Trophoblast cell (in vitro differentiated cells and primary cell): ENCODE measurements around the gene TEX10.

Experiments
- DNase-seq, 2 donors: peaks; one replicate each; pipeline ENCODE4 v3.0.0-alpha.2; 2016
- H2AFZ ChIP-seq: 2 replicates; pipeline ENCODE4 v1.6.1; 2013; ENCODE audit warnings: low read length, moderate library complexity, mild to moderate bottlenecking; ENCODE audit not compliant: insufficient read depth, poor library complexity
- H2AK5ac ChIP-seq: 2 replicates; pipeline ENCODE4 v1.6.1; 2013; ENCODE audit warnings: mild to moderate bottlenecking, low read length
- H2BK120ac ChIP-seq: 2 replicates; pipeline ENCODE4 v1.6.1; 2013; ENCODE audit warnings: low read length, mild to moderate bottlenecking, moderate library complexity; ENCODE audit not compliant: insufficient read depth, poor library complexity
- H2BK12ac ChIP-seq: 2 replicates; pipeline ENCODE4 v1.6.1; 2013; ENCODE audit warnings: mild to moderate bottlenecking, low read length, moderate library complexity
- H2BK5ac ChIP-seq: 2 replicates; pipeline ENCODE4 v1.6.1; 2013; ENCODE audit warnings: low read length, low read depth, moderate library complexity, mild to moderate bottlenecking; ENCODE audit not compliant: poor library complexity
- H3K14ac ChIP-seq: 2 replicates; pipeline ENCODE4 v1.6.1; 2013; ENCODE audit warnings: mild to moderate bottlenecking, low read length
- H3K18ac ChIP-seq: 2 replicates; pipeline ENCODE4 v1.6.1; 2013; ENCODE audit warnings: mild to moderate bottlenecking, low read length
- H3K23ac ChIP-seq: 2 replicates; pipeline ENCODE4 v1.6.1; 2013; ENCODE audit warnings: low read length
- H3K27ac ChIP-seq: 2 replicates; pipeline ENCODE4 v1.5.1; 2013; ENCODE audit warnings: low read depth, mild to moderate bottlenecking, inconsistent platforms, low read length, moderate library complexity
- H3K27me3 ChIP-seq: 2 replicates; pipeline ENCODE4 v1.6.1; 2013; ENCODE audit warnings: inconsistent platforms, mild to moderate bottlenecking, low read length, moderate library complexity; ENCODE audit not compliant: insufficient read depth
- H3K36me3 ChIP-seq, 2 experiments: 1 replicate in 1 of 2; 2 replicates in 1 of 2; pipeline ENCODE4 v1.6.1; 2013; ENCODE audit warnings: low read length in 2 of 2, mild to moderate bottlenecking in 2 of 2, moderate library complexity in 1 of 2; ENCODE audit not compliant: insufficient read depth in 2 of 2, control insufficient read depth in 1 of 2
- H3K4ac ChIP-seq: 2 replicates; pipeline ENCODE4 v1.6.1; 2013; ENCODE audit warnings: low read depth, mild to moderate bottlenecking, low read length, moderate library complexity
- H3K4me1 ChIP-seq, 2 experiments: 1 replicate in 1 of 2; 2 replicates in 1 of 2; pipeline ENCODE4 v1.6.1; 2013; ENCODE audit warnings: low read length in 2 of 2, mild to moderate bottlenecking in 2 of 2, moderate library complexity in 1 of 2; ENCODE audit not compliant: insufficient read depth in 2 of 2, control insufficient read depth in 1 of 2
- H3K4me2 ChIP-seq: 2 replicates; pipeline ENCODE4 v1.6.1; 2013; ENCODE audit warnings: inconsistent platforms, mild to moderate bottlenecking, low read length, moderate library complexity
- H3K4me3 ChIP-seq: 2 replicates; pipeline ENCODE4 v1.5.1; 2013; ENCODE audit warnings: mild to moderate bottlenecking, low read depth, low read length, inconsistent platforms
- H3K79me1 ChIP-seq: one replicate; pipeline ENCODE4 v1.6.1; 2013; ENCODE audit warnings: low read length
- H3K79me2 ChIP-seq: 2 replicates; pipeline ENCODE4 v1.6.1; 2013; ENCODE audit warnings: low read length, mild to moderate bottlenecking; ENCODE audit not compliant: control insufficient read depth, insufficient read depth, poor library complexity
- H3K9ac ChIP-seq: 2 replicates; pipeline ENCODE4 v1.6.1; 2013; ENCODE audit warnings: mild to moderate bottlenecking, low read length
- H3K9me3 ChIP-seq: 2 replicates; pipeline ENCODE4 v1.6.1; 2013; ENCODE audit warnings: low read depth, mild to moderate bottlenecking, control low read depth, inconsistent platforms, low read length; ENCODE audit not compliant: insufficient read depth
- H4K12ac ChIP-seq: 2 replicates; pipeline ENCODE4 v1.6.1; 2013; ENCODE audit warnings: low read depth, mild to moderate bottlenecking, low read length, moderate library complexity
- H4K8ac ChIP-seq: 2 replicates; pipeline ENCODE4 v1.6.1; 2013; ENCODE audit warnings: low read depth, mild to moderate bottlenecking, low read length, moderate library complexity
- H4K91ac ChIP-seq: one replicate; pipeline ENCODE4 v1.6.1; 2013; ENCODE audit warnings: low read depth, mild to moderate bottlenecking, low read length, moderate library complexity
- WGBS: extraction: QIAGEN DNeasy Blood & Tissue Kit; methylation state at CpG from one replicate; pipeline ENCODE4 v1.1.7; 2013; ENCODE audit warnings: missing lambda C conversion rate; ENCODE audit not compliant: insufficient read length, insufficient coverage; ENCODE audit errors: extremely low coverage; 5-methylcytosine and 5-hydroxymethylcytosine counted together

TEX10 gene

GRCh38 chr9:100285601-100286000, 67.1 kb downstream of the TEX10 start:
- Histone ChIP-seq H3K14ac (no peak overlapping the region), H2BK5ac (no peak overlapping the region), H4K91ac (no peak overlapping the region), H2AFZ (no peak overlapping the region), H4K8ac (no peak overlapping the region), H3K27me3 (no peaks in the 10 kb centered on the region), H3K4me2 (no peak overlapping the region), H3K79me1 (no peaks in the 10 kb centered on the region), H3K18ac (no peak overlapping the region), H3K36me3 (peaks cover 0 to 10% of the 10 kb centered on the region in 2 experiments), H3K27ac (no peak overlapping the region), H3K79me2 (no peaks in the 10 kb centered on the region), H3K9ac (no peak overlapping the region), H3K4me1 (peaks cover 5 to 8% of the 10 kb centered on the region in 2 experiments), H2BK120ac (no peak overlapping the region), H4K12ac (no peak overlapping the region), H3K9me3 (no peaks in the 10 kb centered on the region), H2BK12ac (no peak overlapping the region), H2AK5ac (no peak overlapping the region), H3K4ac (no peak overlapping the region), H3K4me3 (no peak overlapping the region), H3K23ac (no peak overlapping the region)
- no peak for DNase-seq
- WGBS, result no CpG with 5 or more reads among the region's 7 CpGs

- no peak overlapping the region for H3K4me2 ChIP-seq
Observed at GRCh38 chr9:100285080-100285479, 67.7 kb downstream of the TEX10 start.

GRCh38 chr9:100284247-100284646, 68.5 kb downstream of the TEX10 start:
- Histone ChIP-seq H3K4me2 (no peak overlapping the region), H3K79me1 (no peaks in the 10 kb centered on the region), H3K4me1 (peaks cover 5 to 8% of the 10 kb centered on the region in 2 experiments), H3K27me3 (no peaks in the 10 kb centered on the region), H2AFZ (no peak overlapping the region), H3K4me3 (no peak overlapping the region), H3K36me3 (peaks cover 0 to 10% of the 10 kb centered on the region in 2 experiments), H3K14ac (no peak overlapping the region), H4K8ac (no peak overlapping the region), H3K23ac (no peak overlapping the region), H3K79me2 (no peaks in the 10 kb centered on the region), H3K18ac (peak overlapping the region; percentile 45), H4K91ac (no peak overlapping the region), H2BK12ac (no peak overlapping the region), H2BK5ac (no peak overlapping the region), H3K9me3 (no peaks in the 10 kb centered on the region), H3K9ac (no peak overlapping the region), H2BK120ac (no peak overlapping the region), H3K27ac (no peak overlapping the region), H4K12ac (no peak overlapping the region), H3K4ac (no peak overlapping the region), H2AK5ac (no peak overlapping the region)
- WGBS, result no CpG with 5 or more reads among the region's 7 CpGs
- DNase-seq, result no peak

More at GRCh38 chr9:100285080-100285479, 67.7 kb downstream of the TEX10 start:
- H3K4ac ChIP-seq, result no peak overlapping the region
- H3K4me3 ChIP-seq, result no peak overlapping the region
- H3K23ac ChIP-seq, result no peak overlapping the region
- no peak overlapping the region for H2BK12ac ChIP-seq
- H3K27ac ChIP-seq, result no peak overlapping the region
- no peak overlapping the region for H4K12ac ChIP-seq
- H2BK5ac ChIP-seq, result no peak overlapping the region
- no peaks in the 10 kb centered on the region for H3K27me3 ChIP-seq
- DNase-seq, result no peak
- H3K79me1 ChIP-seq, result no peaks in the 10 kb centered on the region
- peaks cover 0 to 10% of the 10 kb centered on the region in 2 experiments for H3K36me3 ChIP-seq
- H3K4me1 ChIP-seq, result peaks cover 5 to 8% of the 10 kb centered on the region in 2 experiments
- H3K9me3 ChIP-seq, result no peaks in the 10 kb centered on the region
- no peak overlapping the region for H3K18ac ChIP-seq
- H2AFZ ChIP-seq, result no peak overlapping the region
- no peak overlapping the region for H2BK120ac ChIP-seq
- no peak overlapping the region for H3K9ac ChIP-seq
- no peak overlapping the region for H4K8ac ChIP-seq
- H3K14ac ChIP-seq, result no peak overlapping the region
- no peak overlapping the region for H4K91ac ChIP-seq
- no peak overlapping the region for H2AK5ac ChIP-seq
- no peaks in the 10 kb centered on the region for H3K79me2 ChIP-seq

- Histone ChIP-seq H3K79me2 (no peaks in the 10 kb centered on the region), H2BK5ac (no peak overlapping the region), H3K4me1 (peaks cover 5 to 8% of the 10 kb centered on the region in 2 experiments), H3K4ac (no peak overlapping the region), H3K79me1 (no peaks in the 10 kb centered on the region), H3K4me2 (no peak overlapping the region), H3K9ac (no peak overlapping the region), H3K9me3 (no peaks in the 10 kb centered on the region), H3K4me3 (no peak overlapping the region), H3K23ac (no peak overlapping the region), H3K27ac (no peak overlapping the region), H3K18ac (no peak overlapping the region), H2AK5ac (no peak overlapping the region), H3K36me3 (peaks cover 0 to 12% of the 10 kb centered on the region in 2 experiments), H2BK120ac (no peak overlapping the region), H3K27me3 (no peaks in the 10 kb centered on the region), H4K8ac (no peak overlapping the region), H4K91ac (no peak overlapping the region), H2AFZ (no peak overlapping the region), H2BK12ac (no peak overlapping the region), H4K12ac (no peak overlapping the region), H3K14ac (no peak overlapping the region)
- no CpG with 5 or more reads among the region's 4 CpGs for WGBS
- no peak for DNase-seq
Observed at GRCh38 chr9:100282388-100282719, 70.4 kb downstream of the TEX10 start.
